GM18868 (cell line): Measurements from ENCODE around the gene INTS11.

Experiments
- ATAC-seq: cut with Tn5 transposase; IDR thresholded peaks from one replicate; pipeline ENCODE4 v1.9.1; 2021; ENCODE audit warnings: mild to moderate bottlenecking, moderate library complexity; ENCODE audit not compliant: unreplicated experiment

Gene INTS11

GRCh38 chr1:1272341-1273208 lies 51.9 kb downstream of the INTS11 start:
- no peak for ATAC-seq

GRCh38 chr1:1270813-1271212 lies 53.6 kb downstream of the INTS11 start:
- ATAC-seq: no peak

- ATAC-seq: no peak
Observed at GRCh38 chr1:1268284-1268682, 56.2 kb downstream of the INTS11 start.

- ATAC-seq: no peak
Observed at GRCh38 chr1:1267488-1268283, 56.8 kb downstream of the INTS11 start.

GRCh38 chr1:1264868-1265272 lies 59.6 kb downstream of the INTS11 start:
- ATAC-seq: no peak

- no peak for ATAC-seq
Observed at GRCh38 chr1:1264026-1264425, 60.4 kb downstream of the INTS11 start.

GRCh38 chr1:1262758-1263157 lies 61.7 kb downstream of the INTS11 start:
- ATAC-seq: no peak

GRCh38 chr1:1262071-1262470 lies 62.4 kb downstream of the INTS11 start:
- no peak for ATAC-seq
